ENCODE results near the gene ACTN4. TPM values are rescaled to one million over a fixed set of nuclear protein-coding genes. Genes with fewer than 3 reads are reported as not detected.

ACTN4 gene
- total RNA-seq, 4 donors from 2014 or later, result 259 to 844 (median 429) TPM

DNA sequence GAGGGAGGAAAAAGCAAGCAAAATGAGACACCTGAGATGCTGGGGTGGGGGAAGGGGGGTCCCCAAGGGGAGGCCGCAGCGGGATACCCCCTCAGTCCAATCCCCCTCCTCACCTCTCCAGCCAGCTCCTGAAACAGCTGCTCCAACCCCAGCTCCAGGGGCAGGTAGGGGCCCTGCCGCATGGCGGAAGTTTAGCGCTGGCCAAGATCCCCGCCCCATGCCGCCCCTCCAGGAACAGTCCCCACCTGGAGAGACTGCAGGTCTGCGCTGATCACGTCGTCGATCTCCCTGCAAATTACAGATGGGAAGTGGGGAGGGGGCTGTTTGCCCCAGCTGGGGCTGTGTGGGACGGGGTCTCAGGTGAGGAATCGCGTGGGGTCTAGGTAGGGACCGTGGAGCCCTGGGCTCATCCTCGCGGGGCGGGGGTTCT is 87.8 kb downstream of the ACTN4 start:
- TF ChIP-seq POLR2A (IDR thresholded peaks at IDR 0.05), result no peak
- no peaks in the 10 kb centered on the region for H3K9me3 ChIP-seq
- peak overlapping the region; percentile 69 to 76 for H3K27ac ChIP-seq
- no peak overlapping the region for H3K4me3 ChIP-seq
- intact Hi-C loops (cut with DNase I; ENCODE audit: low total_unique reads), result no loop called here
- DNase-seq, result peak; percentile 43 to 48
- peaks cover 0 to 11% of the 10 kb centered on the region in 2 donors for H3K4me1 ChIP-seq
- no peaks in the 10 kb centered on the region for H3K27me3 ChIP-seq
- no peaks in the 10 kb centered on the region for H3K36me3 ChIP-seq

DNA sequence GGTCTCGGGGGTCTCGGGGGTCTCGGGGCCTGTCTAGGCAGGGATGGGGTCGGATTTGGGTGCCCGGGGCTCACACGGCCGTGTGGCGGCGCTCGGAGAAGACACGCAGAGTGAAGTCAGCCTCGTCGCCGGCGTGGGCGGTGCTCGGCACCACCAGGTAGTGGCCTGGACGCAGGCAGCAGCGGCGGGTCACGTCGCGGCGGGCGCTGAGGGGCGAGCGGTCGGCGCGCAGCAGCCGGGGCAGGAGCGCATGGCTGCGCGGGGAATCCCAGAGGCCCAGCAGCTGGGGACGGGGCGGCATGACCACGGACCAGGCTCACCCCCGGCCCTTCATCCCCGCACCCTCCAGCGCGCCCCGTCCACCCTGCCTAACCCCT is 88.6 kb downstream of the ACTN4 start:
- H3K27ac ChIP-seq, result peak overlapping the region; percentile 21 to 67
- H3K4me1 ChIP-seq, result peaks cover 0 to 11% of the 10 kb centered on the region in 2 donors
- H3K27me3 ChIP-seq, result no peaks in the 10 kb centered on the region
- TF ChIP-seq, protein P1, sequence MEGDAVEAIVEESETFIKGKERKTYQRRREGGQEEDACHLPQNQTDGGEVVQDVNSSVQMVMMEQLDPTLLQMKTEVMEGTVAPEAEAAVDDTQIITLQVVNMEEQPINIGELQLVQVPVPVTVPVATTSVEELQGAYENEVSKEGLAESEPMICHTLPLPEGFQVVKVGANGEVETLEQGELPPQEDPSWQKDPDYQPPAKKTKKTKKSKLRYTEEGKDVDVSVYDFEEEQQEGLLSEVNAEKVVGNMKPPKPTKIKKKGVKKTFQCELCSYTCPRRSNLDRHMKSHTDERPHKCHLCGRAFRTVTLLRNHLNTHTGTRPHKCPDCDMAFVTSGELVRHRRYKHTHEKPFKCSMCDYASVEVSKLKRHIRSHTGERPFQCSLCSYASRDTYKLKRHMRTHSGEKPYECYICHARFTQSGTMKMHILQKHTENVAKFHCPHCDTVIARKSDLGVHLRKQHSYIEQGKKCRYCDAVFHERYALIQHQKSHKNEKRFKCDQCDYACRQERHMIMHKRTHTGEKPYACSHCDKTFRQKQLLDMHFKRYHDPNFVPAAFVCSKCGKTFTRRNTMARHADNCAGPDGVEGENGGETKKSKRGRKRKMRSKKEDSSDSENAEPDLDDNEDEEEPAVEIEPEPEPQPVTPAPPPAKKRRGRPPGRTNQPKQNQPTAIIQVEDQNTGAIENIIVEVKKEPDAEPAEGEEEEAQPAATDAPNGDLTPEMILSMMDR (IDR thresholded peaks at IDR 0.05), result no peak
- peak in 1 of 2 donors; percentile 37 for TF ChIP-seq POLR2A (IDR thresholded peaks at IDR 0.05)
- no peaks in the 10 kb centered on the region for H3K9me3 ChIP-seq
- intact Hi-C loops (cut with DNase I; ENCODE audit: low total_unique reads), result no loop called here
- no peaks in the 10 kb centered on the region for H3K36me3 ChIP-seq
- DNase-seq, result peak; percentile 49 to 61
- H3K4me3 ChIP-seq, result peak overlapping the region in 1 of 2 donors; percentile 34

DNA sequence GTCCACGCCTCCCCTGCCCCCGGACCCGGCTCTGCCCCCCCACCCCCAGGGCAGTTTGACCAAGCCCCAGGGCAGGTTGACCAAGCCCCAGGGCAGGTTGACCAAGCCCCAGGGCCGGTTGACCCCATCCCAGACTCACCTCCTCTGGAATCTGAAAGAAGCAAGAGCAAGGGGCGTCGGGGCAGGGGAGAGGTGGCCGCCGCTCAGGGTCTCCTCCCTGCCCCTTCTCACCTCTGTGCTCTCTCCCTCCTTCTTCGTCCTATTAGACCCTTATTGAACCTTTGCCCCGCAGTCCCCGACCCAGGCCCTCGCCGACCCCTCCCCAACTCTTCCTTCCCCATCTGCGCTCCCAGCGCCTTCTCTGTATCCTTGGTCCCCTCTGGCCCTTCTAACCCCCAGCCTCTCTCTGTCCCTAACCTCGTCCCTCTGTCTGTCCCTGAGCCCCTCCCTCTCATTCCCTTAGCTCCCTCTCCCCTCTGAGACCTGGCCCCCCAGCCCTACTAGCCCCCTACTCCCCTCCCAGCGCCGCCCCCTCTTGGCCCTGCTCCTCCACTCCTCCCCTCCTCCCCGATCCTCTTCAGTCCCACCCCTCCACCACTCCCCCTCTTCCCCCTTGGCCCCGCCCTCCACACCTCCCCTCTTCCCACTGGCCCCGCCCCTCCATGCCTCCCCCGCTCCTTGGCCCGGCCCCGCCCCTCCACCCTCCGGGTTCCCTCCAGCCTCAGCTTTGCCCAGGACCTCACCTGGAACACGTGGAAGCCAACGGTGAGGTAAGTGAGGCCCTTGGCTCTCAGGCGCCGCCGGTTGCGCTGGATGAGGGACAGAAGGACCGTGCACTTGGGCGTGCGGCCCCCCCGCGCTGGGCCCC is 89.2 kb downstream of the ACTN4 start:
- intact Hi-C loops (cut with DNase I; ENCODE audit: low total_unique reads), result no loop called here
- no peaks in the 10 kb centered on the region for H3K36me3 ChIP-seq
- TF ChIP-seq POLR2A (IDR thresholded peaks at IDR 0.05), result no peak
- TF ChIP-seq, protein P1 (IDR thresholded peaks at IDR 0.05), result no peak
- peak overlapping the region; percentile 21 to 67 for H3K27ac ChIP-seq
- DNase-seq, result peak; percentile 46 to 61
- H3K27me3 ChIP-seq, result no peaks in the 10 kb centered on the region
- H3K9me3 ChIP-seq, result no peaks in the 10 kb centered on the region
- peak overlapping the region in 1 of 2 donors; percentile 34 for H3K4me3 ChIP-seq
- peaks cover 0 to 11% of the 10 kb centered on the region in 2 donors for H3K4me1 ChIP-seq

DNA sequence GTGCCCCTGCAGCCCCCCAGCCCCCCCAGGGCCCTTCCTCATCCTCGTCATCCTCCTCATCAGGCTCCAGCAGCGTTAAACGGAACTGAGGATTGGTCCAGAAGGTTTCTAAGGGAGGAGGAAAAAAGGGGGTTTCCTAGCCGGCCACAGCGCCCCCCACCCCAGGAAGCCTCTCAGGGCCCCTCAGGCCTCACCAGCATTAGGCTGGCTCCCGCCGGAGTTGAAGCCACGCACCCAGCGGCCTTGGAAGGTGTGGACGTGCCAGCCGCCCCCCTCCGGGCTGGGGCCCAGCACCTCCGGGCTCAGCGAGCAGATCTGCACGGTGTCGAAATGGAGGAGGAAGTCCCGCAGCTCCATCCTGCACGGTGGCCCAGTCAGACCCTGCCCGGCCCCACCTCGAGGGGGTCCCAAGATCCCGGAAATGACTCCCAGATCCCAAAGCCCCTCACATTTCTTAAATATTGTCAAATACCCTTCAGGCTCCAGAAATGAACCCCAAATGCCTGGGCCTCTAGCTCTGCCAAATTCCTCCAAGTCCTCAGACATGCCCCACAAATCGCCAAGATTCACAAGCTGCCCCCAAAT is 89.9 kb downstream of the ACTN4 start:
- Histone ChIP-seq H3K4me3 (no peak overlapping the region), H3K4me1 (peaks cover 0 to 11% of the 10 kb centered on the region in 2 donors), H3K36me3 (no peaks in the 10 kb centered on the region), H3K27ac (no peak overlapping the region), H3K27me3 (no peaks in the 10 kb centered on the region), H3K9me3 (no peaks in the 10 kb centered on the region)
- intact Hi-C loops (cut with DNase I; ENCODE audit: low total_unique reads), result no loop called here
- no peak for TF ChIP-seq POLR2A (IDR thresholded peaks at IDR 0.05)
- TF ChIP-seq, protein P1 (IDR thresholded peaks at IDR 0.05), result no peak
- no peak for DNase-seq

DNA sequence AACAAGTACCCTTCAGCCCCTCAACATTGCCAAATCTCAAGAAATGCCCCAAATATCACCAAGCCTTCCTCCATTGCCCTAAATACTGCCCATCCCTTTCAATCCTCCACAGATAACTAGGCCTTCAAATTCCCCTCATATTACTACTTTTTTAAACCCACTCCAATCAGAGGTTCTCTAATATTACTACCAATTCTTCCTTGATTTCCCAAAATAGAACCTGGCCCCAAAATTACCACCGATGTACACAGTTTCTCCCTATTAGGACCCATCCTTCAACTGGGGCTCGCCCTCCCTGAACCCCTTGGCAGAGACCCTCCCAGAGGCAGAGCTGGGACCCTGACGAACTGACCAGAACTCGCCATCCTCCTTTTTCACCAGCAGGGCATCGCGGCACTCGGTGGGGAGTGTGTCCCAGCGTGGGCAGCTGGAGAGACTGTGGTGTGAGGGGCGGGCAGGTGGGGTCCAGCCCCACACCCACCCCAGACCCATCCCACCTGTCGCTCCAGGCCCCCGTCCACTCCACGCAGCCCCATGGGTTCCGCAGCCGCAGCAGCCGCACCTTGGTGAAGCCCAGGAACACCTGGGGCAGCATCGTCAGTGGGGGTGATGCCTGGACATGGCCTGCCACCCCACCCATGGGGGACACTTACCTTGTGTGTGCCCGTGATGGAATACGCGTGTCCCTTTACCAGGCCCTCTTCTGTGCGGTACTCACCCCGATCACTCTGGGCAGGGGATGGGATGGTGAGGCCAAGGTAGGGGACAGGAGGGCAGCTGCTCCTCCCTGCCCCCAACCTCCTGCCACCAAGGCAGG is 90.7 kb downstream of the ACTN4 start:
- Histone ChIP-seq H3K27me3 (no peaks in the 10 kb centered on the region), H3K9me3 (no peaks in the 10 kb centered on the region), H3K36me3 (no peaks in the 10 kb centered on the region), H3K27ac (no peak overlapping the region), H3K4me1 (peaks cover 0 to 9% of the 10 kb centered on the region in 2 donors), H3K4me3 (no peak overlapping the region)
- intact Hi-C loops (cut with DNase I; ENCODE audit: low total_unique reads), result no loop called here
- TF ChIP-seq POLR2A (IDR thresholded peaks at IDR 0.05), result no peak
- TF ChIP-seq, protein P1 (IDR thresholded peaks at IDR 0.05), result no peak
- no peak for DNase-seq
